ENCODE measurements around the gene MAGEA6.
"Not testable (repeated sequence)": the region's sequence is repeated elsewhere in the genome, so short reads cannot be mapped to it uniquely, and the experiment has no call there.

MAGEA6 gene

GRCh38 chrX:152754871-152755270 is 14.6 kb downstream of the MAGEA6 start:
- H3K4me1 Mint-ChIP-seq (ENCODE audit: low read depth in 2 of 2); H3K27me3 Mint-ChIP-seq; H3K36me3 Mint-ChIP-seq (ENCODE audit: insufficient read depth); H3K27ac Mint-ChIP-seq; H3K4me3 Mint-ChIP-seq; DNase-seq; H3K9me3 Mint-ChIP-seq; ATAC-seq (replicated peaks): not testable (repeated sequence)

- H3K27ac Mint-ChIP-seq; H3K4me1 Mint-ChIP-seq (ENCODE audit: low read depth in 2 of 2); DNase-seq; H3K27me3 Mint-ChIP-seq; H3K9me3 Mint-ChIP-seq; ATAC-seq (replicated peaks); H3K36me3 Mint-ChIP-seq (ENCODE audit: insufficient read depth); H3K4me3 Mint-ChIP-seq: not testable (repeated sequence)
Observed at GRCh38 chrX:152753686-152754650, 15.5 kb downstream of the MAGEA6 start, which contains the start of gene MAGEA2. Gene MAGEA2 (minus strand): TSS chrX:152753842. CDS start chrX:152751363, 2,479 bp downstream.

GRCh38 chrX:152738560-152738959 is 30.9 kb downstream of the MAGEA6 start:
- no peaks in the 10 kb centered on the region for H3K9me3 Mint-ChIP-seq
- H3K36me3 Mint-ChIP-seq (ENCODE audit: insufficient read depth), result no peaks in the 10 kb centered on the region
- H3K27me3 Mint-ChIP-seq, result no peaks in the 10 kb centered on the region
- DNase-seq (no peak), ATAC-seq (replicated peaks) (no peak)
- no peak overlapping the region for H3K4me3 Mint-ChIP-seq
- no peaks in the 10 kb centered on the region for H3K4me1 Mint-ChIP-seq (ENCODE audit: low read depth in 2 of 2)
- no peak overlapping the region for H3K27ac Mint-ChIP-seq

DNA sequence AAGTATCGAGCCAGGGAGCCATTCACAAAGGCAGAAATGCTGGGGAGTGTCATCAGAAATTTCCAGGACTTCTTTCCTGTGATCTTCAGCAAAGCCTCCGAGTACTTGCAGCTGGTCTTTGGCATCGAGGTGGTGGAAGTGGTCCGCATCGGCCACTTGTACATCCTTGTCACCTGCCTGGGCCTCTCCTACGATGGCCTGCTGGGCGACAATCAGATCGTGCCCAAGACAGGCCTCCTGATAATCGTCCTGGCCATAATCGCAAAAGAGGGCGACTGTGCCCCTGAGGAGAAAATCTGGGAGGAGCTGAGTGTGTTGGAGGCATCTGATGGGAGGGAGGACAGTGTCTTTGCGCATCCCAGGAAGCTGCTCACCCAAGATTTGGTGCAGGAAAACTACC is 33.0 kb downstream of the MAGEA6 start:
- not testable (repeated sequence) for H3K36me3 Mint-ChIP-seq (ENCODE audit: insufficient read depth); ATAC-seq (replicated peaks); DNase-seq; H3K27ac Mint-ChIP-seq; H3K4me1 Mint-ChIP-seq (ENCODE audit: low read depth in 2 of 2); H3K4me3 Mint-ChIP-seq; H3K9me3 Mint-ChIP-seq; H3K27me3 Mint-ChIP-seq

- no peaks in the 10 kb centered on the region for H3K9me3 Mint-ChIP-seq
- DNase-seq, result no peak
- H3K36me3 Mint-ChIP-seq (ENCODE audit: insufficient read depth), result no peaks in the 10 kb centered on the region
- H3K4me3 Mint-ChIP-seq, result no peak overlapping the region
- H3K27me3 Mint-ChIP-seq, result no peaks in the 10 kb centered on the region
- ATAC-seq (replicated peaks), result no peak
- no peak overlapping the region for H3K27ac Mint-ChIP-seq
- no peaks in the 10 kb centered on the region for H3K4me1 Mint-ChIP-seq (ENCODE audit: low read depth in 2 of 2)
Observed at GRCh38 chrX:152735860-152736511, 33.5 kb downstream of the MAGEA6 start.

GRCh38 chrX:152735101-152735500 is 34.4 kb downstream of the MAGEA6 start:
- Mint-ChIP-seq H3K27ac (no peak overlapping the region), H3K9me3 (no peaks in the 10 kb centered on the region), H3K27me3 (no peaks in the 10 kb centered on the region), H3K4me3 (no peak overlapping the region), H3K4me1 (ENCODE audit: low read depth in 2 of 2) (no peaks in the 10 kb centered on the region), H3K36me3 (ENCODE audit: insufficient read depth) (no peaks in the 10 kb centered on the region)
- no peak for DNase-seq
- ATAC-seq (replicated peaks), result no peak

GRCh38 chrX:152734143-152734858 is 35.2 kb downstream of the MAGEA6 start:
- not testable (repeated sequence) for DNase-seq; H3K36me3 Mint-ChIP-seq (ENCODE audit: insufficient read depth); H3K27me3 Mint-ChIP-seq; ATAC-seq (replicated peaks); H3K4me3 Mint-ChIP-seq; H3K9me3 Mint-ChIP-seq; H3K4me1 Mint-ChIP-seq (ENCODE audit: low read depth in 2 of 2); H3K27ac Mint-ChIP-seq

DNA sequence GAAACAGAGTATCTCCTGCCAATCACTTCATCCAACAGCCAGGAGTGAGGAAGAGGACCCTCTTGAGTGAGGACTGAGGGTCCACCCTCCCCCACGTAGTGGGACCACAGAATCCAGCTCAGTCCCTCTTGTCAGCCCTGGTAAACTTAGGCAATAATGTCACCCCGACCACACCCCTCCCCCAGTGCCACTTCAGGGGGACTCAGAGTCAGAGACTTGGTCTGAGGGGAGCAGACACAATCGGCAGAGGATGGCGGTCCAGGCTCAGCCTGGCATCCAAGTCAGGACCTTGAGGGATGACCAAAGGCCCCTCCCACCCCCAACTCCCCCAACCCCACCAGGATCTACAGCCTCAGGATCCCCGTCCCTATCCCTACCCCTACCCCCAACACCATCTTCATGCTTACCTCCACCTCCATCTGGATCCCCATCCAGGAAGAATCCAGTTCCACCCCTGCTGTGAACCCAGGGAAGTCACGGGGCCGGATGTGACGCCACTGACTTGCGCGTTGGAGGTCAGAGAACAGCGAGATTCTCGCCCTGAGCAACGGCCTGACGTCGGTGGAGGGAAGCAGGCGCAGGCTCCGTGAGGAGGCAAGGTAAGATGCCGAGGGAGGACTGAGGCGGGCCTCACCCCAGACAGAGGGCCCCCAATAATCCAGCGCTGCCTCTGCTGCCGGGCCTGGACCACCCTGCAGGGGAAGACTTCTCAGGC is 36.1 kb downstream of the MAGEA6 start, which contains the start of the genes CSAG1 and MAGEA12:
Gene CSAG1 (minus strand): TSS at position 461 of the 715 bp plus-strand sequence. CDS start 1,261 bp downstream, outside the sequence.
Gene MAGEA12 (plus strand): TSS at position 497 of the 715 bp plus-strand sequence. CDS start 2,405 bp downstream, outside the sequence.
- Mint-ChIP-seq H3K4me3 (no peak within 1 kb of the TSS), H3K9me3 (no peaks in the 10 kb centered on the region), H3K27ac (no peak within 1 kb of the TSS), H3K36me3 (ENCODE audit: insufficient read depth) (no peaks in the 10 kb centered on the region), H3K27me3 (peaks cover 0 to 5% of the 10 kb centered on the region in 2 donors), H3K4me1 (ENCODE audit: low read depth in 2 of 2) (no peaks in the 10 kb centered on the region)
- no peak for DNase-seq
- ATAC-seq (replicated peaks), result no peak

DNA sequence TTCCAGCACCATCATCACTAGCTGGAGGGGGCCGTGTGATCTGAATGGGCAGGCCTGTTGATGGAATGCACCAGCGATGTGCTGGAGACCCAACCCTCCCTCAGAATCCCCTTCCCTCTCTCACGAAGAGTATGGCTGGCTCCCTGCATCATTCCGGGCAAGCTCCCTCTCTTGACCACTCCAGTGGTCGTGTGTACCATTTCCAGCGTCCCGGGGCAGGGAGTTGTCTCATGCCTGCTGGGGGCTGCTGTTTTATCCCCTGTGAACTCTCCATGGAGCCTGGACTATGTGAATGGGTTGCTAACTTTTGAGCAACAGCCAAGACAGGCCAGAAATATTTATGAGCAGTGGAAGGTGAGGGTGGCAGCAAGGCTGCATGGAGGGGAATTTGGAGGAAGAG is 44.1 kb downstream of the MAGEA6 start:
- Mint-ChIP-seq H3K27me3 (peaks cover 5 to 8% of the 10 kb centered on the region in 2 donors), H3K27ac (no peak overlapping the region), H3K4me3 (no peak overlapping the region), H3K36me3 (ENCODE audit: insufficient read depth) (no peaks in the 10 kb centered on the region), H3K9me3 (no peaks in the 10 kb centered on the region), H3K4me1 (ENCODE audit: low read depth in 2 of 2) (no peaks in the 10 kb centered on the region)
- ATAC-seq (replicated peaks) (no peak), DNase-seq (no peak)

Measured in effector memory CD8-positive, alpha-beta T cell (primary cell).